ENCODE measurements around the gene PLEKHJ1. TPM values are rescaled to one million over a fixed set of nuclear protein-coding genes. Genes with fewer than 3 reads are reported as not detected.

The PLEKHJ1 gene
- total and polyA plus RNA-seq, 11 donors: 44.6 to 89.7 (median 48.8) TPM

DNA sequence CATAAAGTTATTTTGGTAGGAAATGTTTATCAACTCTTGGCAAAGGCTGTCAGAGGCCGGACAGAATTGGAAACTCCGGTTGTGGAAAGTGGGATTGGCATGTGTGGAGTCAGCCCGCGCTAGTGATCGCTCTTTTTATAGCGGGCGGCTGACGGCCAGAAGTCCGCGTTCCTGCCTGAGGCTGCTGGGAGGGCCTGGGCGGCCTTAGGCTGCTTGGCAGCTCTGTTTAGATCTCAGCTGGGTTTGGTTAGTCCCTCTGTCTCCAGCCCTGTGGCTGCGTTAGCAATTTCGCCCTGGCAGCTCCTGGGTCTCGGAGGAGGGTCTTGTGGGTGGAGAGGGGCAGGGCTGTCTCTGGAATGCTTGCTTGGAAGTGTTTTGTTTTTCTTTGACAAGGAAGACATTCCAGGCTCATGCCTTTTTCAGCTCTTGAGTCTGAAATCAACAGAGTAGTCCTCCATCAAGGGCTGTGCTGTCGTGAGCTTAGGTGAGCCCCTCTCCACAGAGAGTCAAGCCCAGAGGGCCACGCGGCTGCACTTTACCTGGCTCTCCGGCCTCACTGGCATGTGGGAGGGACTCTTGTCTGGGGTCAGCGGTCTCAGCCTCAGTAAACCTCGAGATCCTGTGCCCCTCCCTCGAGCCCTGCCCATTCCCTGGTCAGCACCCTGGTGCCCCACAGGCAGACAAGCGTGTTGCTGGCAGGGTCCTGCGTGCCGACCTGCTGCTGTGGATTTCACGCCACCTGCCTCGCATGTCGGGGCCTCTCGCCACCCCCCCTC is 49.9 kb downstream of the PLEKHJ1 start:
- DNase-seq (peak; percentile 87 to 93 (median 88)), ATAC-seq (peak; percentile 93 to 96 (median 94))
- peak overlapping the region; percentile 16 to 89 (median 82) for H3K27ac ChIP-seq
- peaks cover 0 to 73% (median 13%) of the 10 kb centered on the region in 9 donors for H3K36me3 ChIP-seq
- peak overlapping the region in 7 of 12 donors; percentile 1 to 26 (median 20) for H3K4me3 ChIP-seq
- H3K4me1 ChIP-seq: peaks cover 5 to 73% (median 44%) of the 10 kb centered on the region in 12 donors
- TF ChIP-seq POLR2A (IDR thresholded peaks at IDR 0.05): no peak
- TF ChIP-seq, protein P1, sequence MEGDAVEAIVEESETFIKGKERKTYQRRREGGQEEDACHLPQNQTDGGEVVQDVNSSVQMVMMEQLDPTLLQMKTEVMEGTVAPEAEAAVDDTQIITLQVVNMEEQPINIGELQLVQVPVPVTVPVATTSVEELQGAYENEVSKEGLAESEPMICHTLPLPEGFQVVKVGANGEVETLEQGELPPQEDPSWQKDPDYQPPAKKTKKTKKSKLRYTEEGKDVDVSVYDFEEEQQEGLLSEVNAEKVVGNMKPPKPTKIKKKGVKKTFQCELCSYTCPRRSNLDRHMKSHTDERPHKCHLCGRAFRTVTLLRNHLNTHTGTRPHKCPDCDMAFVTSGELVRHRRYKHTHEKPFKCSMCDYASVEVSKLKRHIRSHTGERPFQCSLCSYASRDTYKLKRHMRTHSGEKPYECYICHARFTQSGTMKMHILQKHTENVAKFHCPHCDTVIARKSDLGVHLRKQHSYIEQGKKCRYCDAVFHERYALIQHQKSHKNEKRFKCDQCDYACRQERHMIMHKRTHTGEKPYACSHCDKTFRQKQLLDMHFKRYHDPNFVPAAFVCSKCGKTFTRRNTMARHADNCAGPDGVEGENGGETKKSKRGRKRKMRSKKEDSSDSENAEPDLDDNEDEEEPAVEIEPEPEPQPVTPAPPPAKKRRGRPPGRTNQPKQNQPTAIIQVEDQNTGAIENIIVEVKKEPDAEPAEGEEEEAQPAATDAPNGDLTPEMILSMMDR (IDR thresholded peaks at IDR 0.05): no peak
- H3K27me3 ChIP-seq: no peaks in the 10 kb centered on the region
- no peaks in the 10 kb centered on the region for H3K9me3 ChIP-seq
- WGBS, 4 donors: 13 to 25% (median 19%) methylated on average over 21 to 28 of the region's 28 CpGs
- intact Hi-C loops (cut with DNase I): loop anchor here in 1 of 10 donors (1.0 kb wide), 1 partner anchor 50 kb away; the partner anchor contains the start of genes PLEKHJ1 and SF3A2

- peak overlapping the region in 7 of 12 donors; percentile 1 to 26 (median 20) for H3K4me3 ChIP-seq
- WGBS, 4 donors: 6 to 17% (median 13%) methylated on average over 11 of the region's 11 CpGs
- no peak for TF ChIP-seq POLR2A (IDR thresholded peaks at IDR 0.05)
- TF ChIP-seq, protein P1 (IDR thresholded peaks at IDR 0.05): no peak
Measured at GRCh38 chr19:2185734-2186070, 50.4 kb downstream of the PLEKHJ1 start.

DNA sequence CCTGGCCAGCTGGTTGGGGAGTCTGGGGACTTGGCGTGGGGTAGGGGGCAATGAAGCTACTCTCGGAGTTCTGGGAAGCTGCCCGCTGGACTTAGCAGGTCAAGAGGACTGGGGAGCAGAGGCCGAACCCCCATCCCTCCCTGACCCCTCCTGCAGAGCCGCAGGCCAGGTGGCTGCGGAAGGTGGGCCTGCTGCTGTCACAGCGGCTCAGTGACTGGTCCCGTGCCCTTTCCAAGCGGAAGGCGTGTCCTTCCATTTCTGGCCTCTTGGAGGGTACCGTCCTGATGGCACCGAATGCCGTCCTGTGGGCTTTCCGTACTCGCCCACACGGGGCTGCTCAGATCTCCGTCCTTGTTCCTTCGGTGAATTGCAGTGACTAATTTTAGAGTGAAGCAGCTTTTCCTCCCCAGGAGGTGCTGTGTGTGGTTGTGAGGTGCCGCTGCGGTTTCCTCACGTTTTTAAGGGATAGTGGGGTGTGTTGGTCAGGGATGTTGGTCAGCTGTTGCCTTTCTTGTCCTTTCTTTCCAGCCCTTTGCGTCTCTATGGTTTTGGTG is 51.6 kb downstream of the PLEKHJ1 start:
- intact Hi-C loops (cut with DNase I): loop anchor here in 1 of 10 donors (2.0 kb wide), 1 partner anchor 14 kb away; no protein-coding TSS in a partner anchor
- Histone ChIP-seq H3K4me3 (no peak overlapping the region), H3K4me1 (peaks cover 5 to 77% (median 44%) of the 10 kb centered on the region in 12 donors), H3K36me3 (peaks cover 0 to 64% (median 13%) of the 10 kb centered on the region in 9 donors), H3K27me3 (no peaks in the 10 kb centered on the region), H3K9me3 (no peaks in the 10 kb centered on the region), H3K27ac (peak overlapping the region in 8 of 12 donors; percentile 74 to 89 (median 84))
- no peak for TF ChIP-seq POLR2A (IDR thresholded peaks at IDR 0.05)
- TF ChIP-seq, protein P1 (IDR thresholded peaks at IDR 0.05): peak in 2 of 12 donors; percentile 4 to 25
- DNase-seq: no peak
- ATAC-seq: peak in 1 of 4 donors; percentile 1
- 62 to 79% (median 69%) methylated on average over 21 to 22 of the region's 22 CpGs for WGBS, 4 donors

More at GRCh38 chr19:2185734-2186070, 50.4 kb downstream of the PLEKHJ1 start:
- peaks cover 5 to 78% (median 44%) of the 10 kb centered on the region in 12 donors for H3K4me1 ChIP-seq
- ATAC-seq: no peak
- peaks cover 0 to 73% (median 14%) of the 10 kb centered on the region in 9 donors for H3K36me3 ChIP-seq
- no peak for DNase-seq
- peak overlapping the region; percentile 5 to 89 (median 82) for H3K27ac ChIP-seq
- no peaks in the 10 kb centered on the region for H3K9me3 ChIP-seq
- intact Hi-C loops (cut with DNase I): loop anchor here in 1 of 10 donors (1.0 to 2.0 kb wide), 2 partner anchors 15 to 51 kb away; partner anchors contain the start of genes PLEKHJ1 and SF3A2
- H3K27me3 ChIP-seq: no peaks in the 10 kb centered on the region

MicroRNAs encoded within 50 kb of the gene (microRNA counts, 767-probe panel; counts per million panel counts)
- microRNA hsa-miR-1227: 0 to 71.6 counts per million in 2 donors

Small RNAs within 50 kb of the gene (microRNA-seq; reads per million reads assigned to microRNA genes)
- gene MIR1227 (1.8 to 6.0 (median 2.6) reads per million in 4 donors), gene MIR4321 (0 reads per million in 4 donors)

Other genes with a start within 250 kb of the PLEKHJ1 start
- 10 to 100 TPM; 47.3 to 81.8 (median 52.6) TPM for gene BTBD2, start 220.6 kb downstream of the PLEKHJ1 start, total RNA-seq
- 10 to 100 TPM; 39.4 to 46.2 TPM for gene BTBD2, start 220.6 kb downstream of the PLEKHJ1 start, polyA plus RNA-seq
- 100 to 1,000 TPM; 129 to 318 (median 155) TPM for gene MKNK2, start 185.1 kb downstream of the PLEKHJ1 start, total RNA-seq
- gene MKNK2, start 185.1 kb downstream of the PLEKHJ1 start, polyA plus RNA-seq: 100 to 1,000 TPM; 110 to 197 TPM
- gene MOB3A, start 140.0 kb downstream of the PLEKHJ1 start, total RNA-seq: 10 to 100 TPM; 10.8 to 32.3 (median 16.7) TPM
- 10 to 100 TPM in 1 of 2 donors, 1 to 10 TPM in 1; 7.1 to 18.6 TPM for gene MOB3A, start 140.0 kb downstream of the PLEKHJ1 start, polyA plus RNA-seq
- gene IZUMO4, start 139.4 kb downstream of the PLEKHJ1 start, total RNA-seq: 1 to 10 TPM in 8 of 9 donors, not detected in 1; 1.7 to 6.2 (median 2.3) TPM
- gene IZUMO4, start 139.4 kb downstream of the PLEKHJ1 start, polyA plus RNA-seq: 1 to 10 TPM; 4.4 to 5.8 TPM
- 100 to 1,000 TPM in 5 of 9 donors, 10 to 100 TPM in 4; 63.1 to 116 (median 103) TPM for gene AP3D1, start 84.8 kb downstream of the PLEKHJ1 start, total RNA-seq
- gene AP3D1, start 84.8 kb downstream of the PLEKHJ1 start, polyA plus RNA-seq: 100 to 1,000 TPM in 1 of 2 donors, 10 to 100 TPM in 1; 66.3 to 124 TPM
- gene DOT1L, start 72.4 kb downstream of the PLEKHJ1 start, total RNA-seq: 10 to 100 TPM in 6 of 9 donors, 1 to 10 TPM in 3; 5.2 to 24.0 (median 10.8) TPM
- gene DOT1L, start 72.4 kb downstream of the PLEKHJ1 start, polyA plus RNA-seq: 10 to 100 TPM in 1 of 2 donors, 1 to 10 TPM in 1; 5.7 to 22.4 TPM
- gene SF3A2, start 495 bp upstream of the PLEKHJ1 start, total RNA-seq: 10 to 100 TPM; 19.2 to 43.9 (median 28.6) TPM
- gene SF3A2, start 495 bp upstream of the PLEKHJ1 start, polyA plus RNA-seq: 10 to 100 TPM; 22.7 to 29.5 TPM
- gene AMH, start 13.0 kb upstream of the PLEKHJ1 start, total RNA-seq: under 1 TPM in 5 of 9 donors, not detected in 4; 0.32 to 0.81 (median 0.57) TPM
- 1 to 10 TPM in 1 of 2 donors, under 1 TPM in 1; 0.10 to 1.1 TPM for gene AMH, start 13.0 kb upstream of the PLEKHJ1 start, polyA plus RNA-seq
- under 1 TPM in 1 of 9 donors, not detected in 8; 0.25 TPM for gene JSRP1, start 20.1 kb upstream of the PLEKHJ1 start, total RNA-seq
- gene JSRP1, start 20.1 kb upstream of the PLEKHJ1 start, polyA plus RNA-seq: under 1 TPM in 1 of 2 donors, not detected in 1; 0.34 TPM
- 1 to 10 TPM in 2 of 9 donors, under 1 TPM in 7; 0.11 to 1.6 (median 0.48) TPM for gene PEAK3, start 45.8 kb upstream of the PLEKHJ1 start, total RNA-seq
- under 1 TPM; 0.21 to 0.23 TPM for gene PEAK3, start 45.8 kb upstream of the PLEKHJ1 start, polyA plus RNA-seq
- under 1 TPM in 1 of 9 donors, not detected in 8; 0.50 TPM for gene LINGO3, start 71.8 kb upstream of the PLEKHJ1 start, total RNA-seq
- gene LINGO3, start 71.8 kb upstream of the PLEKHJ1 start, polyA plus RNA-seq: not detected
- gene LSM7, start 92.3 kb upstream of the PLEKHJ1 start, total RNA-seq: 10 to 100 TPM; 33.8 to 79.1 (median 41.0) TPM
- 100 to 1,000 TPM; 187 to 213 TPM for gene LSM7, start 92.3 kb upstream of the PLEKHJ1 start, polyA plus RNA-seq
- 10 to 100 TPM; 17.6 to 30.9 (median 21.6) TPM for gene SPPL2B, start 92.4 kb upstream of the PLEKHJ1 start, total RNA-seq
- gene SPPL2B, start 92.4 kb upstream of the PLEKHJ1 start, polyA plus RNA-seq: 10 to 100 TPM; 18.9 to 31.2 TPM
- under 1 TPM in 1 of 9 donors, not detected in 8; 0.09 TPM for gene TMPRSS9, start 123.9 kb upstream of the PLEKHJ1 start, total RNA-seq
- under 1 TPM in 1 of 2 donors, not detected in 1; 0.19 TPM for gene TMPRSS9, start 123.9 kb upstream of the PLEKHJ1 start, polyA plus RNA-seq
- 10 to 100 TPM; 27.4 to 78.4 (median 62.6) TPM for gene TIMM13, start 191.3 kb upstream of the PLEKHJ1 start, total RNA-seq
- 10 to 100 TPM; 75.4 to 98.5 TPM for gene TIMM13, start 191.3 kb upstream of the PLEKHJ1 start, polyA plus RNA-seq
- 10 to 100 TPM in 7 of 9 donors, 1 to 10 TPM in 2; 6.6 to 22.2 (median 13.8) TPM for gene LMNB2, start 220.6 kb upstream of the PLEKHJ1 start, total RNA-seq
- 10 to 100 TPM in 1 of 2 donors, 1 to 10 TPM in 1; 9.3 to 33.0 TPM for gene LMNB2, start 220.6 kb upstream of the PLEKHJ1 start, polyA plus RNA-seq
- 100 to 1,000 TPM in 2 of 9 donors, 10 to 100 TPM in 7; 20.3 to 155 (median 46.6) TPM for gene GADD45B, start 239.8 kb upstream of the PLEKHJ1 start, total RNA-seq
- gene GADD45B, start 239.8 kb upstream of the PLEKHJ1 start, polyA plus RNA-seq: 10 to 100 TPM; 67.2 to 68.4 TPM